Measurements from ENCODE around the gene LRP5.

LRP5 gene

GRCh38 chr11:68441466-68442230 is 129.3 kb downstream of the LRP5 start:
- Histone ChIP-seq H3K27me3 (ENCODE audit: insufficient read depth, poor library complexity, severe bottlenecking) (no peaks in the 10 kb centered on the region), H3K9me3 (ENCODE audit: severe bottlenecking) (no peaks in the 10 kb centered on the region), H3K27ac (ENCODE audit: poor library complexity, severe bottlenecking) (no peak overlapping the region), H3K36me3 (ENCODE audit: low read depth) (peaks cover 32% of the 10 kb centered on the region), H3K4me3 (ENCODE audit: severe bottlenecking) (no peak overlapping the region), H3K4me1 (ENCODE audit: insufficient read depth, poor library complexity, severe bottlenecking) (no peaks in the 10 kb centered on the region)
- DNase-seq (ENCODE audit: low spot score) = no peak
- no peak for TF ChIP-seq CTCF (IDR thresholded peaks at IDR 0.05; ENCODE audit: poor library complexity, severe bottlenecking)
- no peak for ATAC-seq (ENCODE audit: low read depth)

- DNase-seq (ENCODE audit: low spot score) (no peak), ATAC-seq (ENCODE audit: low read depth) (no peak)
- H3K9me3 ChIP-seq (ENCODE audit: severe bottlenecking) = no peaks in the 10 kb centered on the region
- no peak overlapping the region for H3K4me3 ChIP-seq (ENCODE audit: severe bottlenecking)
- no peaks in the 10 kb centered on the region for H3K4me1 ChIP-seq (ENCODE audit: insufficient read depth, poor library complexity, severe bottlenecking)
- peaks cover 38% of the 10 kb centered on the region for H3K36me3 ChIP-seq (ENCODE audit: low read depth)
- TF ChIP-seq CTCF (IDR thresholded peaks at IDR 0.05; ENCODE audit: poor library complexity, severe bottlenecking) = no peak
- H3K27me3 ChIP-seq (ENCODE audit: insufficient read depth, poor library complexity, severe bottlenecking) = no peaks in the 10 kb centered on the region
- no peak overlapping the region for H3K27ac ChIP-seq (ENCODE audit: poor library complexity, severe bottlenecking)
These were observed 130.0 kb downstream of the LRP5 start for GRCh38 chr11:68442433-68442832.

- no peaks in the 10 kb centered on the region for H3K27me3 ChIP-seq (ENCODE audit: insufficient read depth, poor library complexity, severe bottlenecking)
- H3K4me1 ChIP-seq (ENCODE audit: insufficient read depth, poor library complexity, severe bottlenecking) = no peaks in the 10 kb centered on the region
- no peak for TF ChIP-seq CTCF (IDR thresholded peaks at IDR 0.05; ENCODE audit: poor library complexity, severe bottlenecking)
- no peak for DNase-seq (ENCODE audit: low spot score)
- no peak overlapping the region for H3K27ac ChIP-seq (ENCODE audit: poor library complexity, severe bottlenecking)
- no peak overlapping the region for H3K4me3 ChIP-seq (ENCODE audit: severe bottlenecking)
- peaks cover 32% of the 10 kb centered on the region for H3K36me3 ChIP-seq (ENCODE audit: low read depth)
- no peak for ATAC-seq (ENCODE audit: low read depth)
- no peaks in the 10 kb centered on the region for H3K9me3 ChIP-seq (ENCODE audit: severe bottlenecking)
These were observed 132.2 kb downstream of the LRP5 start for GRCh38 chr11:68444566-68444965.

GRCh38 chr11:68445531-68446035 is 133.2 kb downstream of the LRP5 start:
- Histone ChIP-seq H3K36me3 (ENCODE audit: low read depth) (peaks cover 26% of the 10 kb centered on the region), H3K4me3 (ENCODE audit: severe bottlenecking) (no peak overlapping the region), H3K9me3 (ENCODE audit: severe bottlenecking) (no peaks in the 10 kb centered on the region), H3K27me3 (ENCODE audit: insufficient read depth, poor library complexity, severe bottlenecking) (no peaks in the 10 kb centered on the region), H3K27ac (ENCODE audit: poor library complexity, severe bottlenecking) (no peak overlapping the region), H3K4me1 (ENCODE audit: insufficient read depth, poor library complexity, severe bottlenecking) (no peaks in the 10 kb centered on the region)
- DNase-seq (ENCODE audit: low spot score) (no peak), ATAC-seq (ENCODE audit: low read depth) (no peak)
- no peak for TF ChIP-seq CTCF (IDR thresholded peaks at IDR 0.05; ENCODE audit: poor library complexity, severe bottlenecking)

Data from RWPE2 (cell line).